K562 (cell line): Measurements from ENCODE around the gene HYOU1. TPM values are rescaled to one million over a fixed set of nuclear protein-coding genes. Genes with fewer than 3 reads are reported as not detected.

Experiments used
- ATF3 ChIP-seq, 2 experiments: fragments of 450-650 bp in 1 of 2; sonication (generic) in 1 of 2; formaldehyde crosslinking in 1 of 2; IDR thresholded peaks in 1 of 2; conservative IDR thresholded peaks in 1 of 2; 2 replicates each; pipeline versions ENCODE4 v1.6.1 to v1.8.1; 2016 to 2023; ENCODE audit warnings: mild to moderate bottlenecking in 2 of 2, moderate library complexity in 2 of 2, inconsistent platforms in 1 of 2, missing genetic modification reagents in 1 of 2
- FOXJ2 ChIP-seq: fragments of 200-800 bp; sonication (Bioruptor generic); IDR thresholded peaks from 2 replicates; pipeline ENCODE4 v1.6.1; 2016; ENCODE audit warnings: missing genetic modification characterization, missing compliant biosample characterization
- HBP1 ChIP-seq: fragments of 450-650 bp; formaldehyde crosslinking; IDR thresholded peaks from 2 replicates; pipeline ENCODE4 v1.4.0; 2022; ENCODE audit warnings: missing genetic modification characterization
- HNRNPLL ChIP-seq: fragments of 200-400 bp; formaldehyde crosslinking; IDR thresholded peaks from 2 replicates; pipeline ENCODE4 v1.6.1; 2017; ENCODE audit warnings: low read length, low read depth, mild to moderate bottlenecking; ENCODE audit not compliant: poor library complexity, severe bottlenecking
- MECOM ChIP-seq: fragments of 250-450 bp; sonication (Bioruptor Pico); IDR thresholded peaks from 2 replicates; pipeline ENCODE4 v1.8.0; 2022; ENCODE audit warnings: inconsistent platforms
- MEIS2 ChIP-seq: fragments of 450-650 bp; IDR thresholded peaks from 2 replicates; pipeline ENCODE4 v1.6.1; 2014; ENCODE audit warnings: mild to moderate bottlenecking; ENCODE audit not compliant: partially characterized antibody
- MYC ChIP-seq, 2 experiments: fragments of 250-450 bp in 1 of 2; sonication (Bioruptor Pico) in 1 of 2; IDR thresholded peaks; 2 replicates each; pipeline versions ENCODE4 v1.5.1 to v1.6.1; 2012 to 2021; ENCODE audit warnings: low read depth in 2 of 2, borderline replicate concordance in 1 of 2, improper control_type of control experiment in 1 of 2, low read length in 1 of 2, mild to moderate bottlenecking in 1 of 2, moderate library complexity in 1 of 2
- PML ChIP-seq: IDR thresholded peaks from 2 replicates; pipeline ENCODE4 v1.6.1; 2012; ENCODE audit warnings: low read length, inconsistent platforms
- SIN3A ChIP-seq, 2 experiments: fragments of 150-350 bp in 1 of 2; IDR thresholded peaks; 2 replicates each; pipeline ENCODE4 v1.6.1; 2011 to 2016; ENCODE audit warnings: borderline replicate concordance in 2 of 2, low read depth in 2 of 2, low read length in 2 of 2, mild to moderate bottlenecking in 2 of 2, moderate library complexity in 2 of 2; ENCODE audit not compliant: control insufficient read depth in 1 of 2
- SMAD1 ChIP-seq: fragments of 150-350 bp; IDR thresholded peaks from 2 replicates; pipeline ENCODE4 v1.6.1; 2014; ENCODE audit warnings: low read length, low read depth; ENCODE audit not compliant: partially characterized antibody
- TRIM28 ChIP-seq: fragments of 450-650 bp; IDR thresholded peaks from 2 replicates; pipeline ENCODE4 v1.6.1; 2017
- polyA plus RNA-seq, 8 experiments: library from polyadenylated mRNA; depleted of rRNA in 4 of 8; stranded (reverse) in 5 of 8; unstranded in 3 of 8; fragments of >200 nt; fragmentation: Nextera tagmentation in 2 of 8; fragmentation: Illumina TruSeq in 1 of 8; extraction: Ambion mirVana in 2 of 8; extraction: Trizol in 1 of 8; gene quantifications; 2 replicates each; pipeline versions ENCODE4 v1.2.1 to v1.2.3, GENCODE V29; 2011 to 2014; ENCODE audit warnings: inconsistent platforms in 1 of 8, missing spikeins in 1 of 8
- total RNA-seq, 7 experiments: library from RNA; depleted of rRNA in 6 of 7; stranded (reverse); fragments of >200 nt in 6 of 7; fragmentation: Illumina TruSeq in 2 of 7; extraction: Trizol in 2 of 7; gene quantifications; 2 replicates each; pipeline versions ENCODE4 v1.2.1 to v1.2.3, GENCODE V29; 2011 to 2021; ENCODE audit warnings: low replicate concordance in 1 of 7

The HYOU1 gene
- total and polyA plus RNA-seq, 9 of the 15 experiments (the other 6 are each of a cell fraction or from before 2014, with no cell fraction given) = 19.5 to 197 (median 128) TPM

- TF ChIP-seq MYC (IDR thresholded peaks at IDR 0.05; ENCODE audit: low read depth, low read length) (peak; percentile 97), MYC (CRISPR knock-in tag; IDR thresholded peaks at IDR 0.05; ENCODE audit: borderline replicate concordance, low read depth) (peak; percentile 97), HNRNPLL (peak; percentile 94), MEIS2 (peak; percentile 33), ATF3 (IDR thresholded peaks at IDR 0.05) (no peak), ATF3 (CRISPR knock-in tag; conservative IDR thresholded peaks at IDR 0.05) (peak; percentile 43; the same call in 1 of the 2 replicates), SIN3A (IDR thresholded peaks at IDR 0.05; ENCODE audit: borderline replicate concordance in 2 of 2, control insufficient read depth in 1 of 2, low read depth in 2 of 2, low read length in 2 of 2) (peak in 1 of 2 experiments; percentile 74; a peak in 2 of 4 replicates), MECOM (CRISPR knock-in tag) (no peak), HBP1 (CRISPR knock-in tag) (no peak), FOXJ2 (peak; percentile 46; the same call in 1 of the 2 replicates), SMAD1 (peak; percentile 84), PML (peak; percentile 83), TRIM28 (peak; percentile 40)
Observed at GRCh38 chr11:119018074-119018938, 38.7 kb downstream of the HYOU1 start, which contains the start of the genes RPS25 and TRAPPC4 (continued).
